Islet of Langerhans (tissue), 1 donor: ENCODE data around the gene IL15RA.
"Not testable (repeated sequence)": the region's sequence is repeated elsewhere in the genome, so short reads cannot be mapped to it uniquely, and the experiment has no call there.

Experiments used
- FAIRE-seq: peaks from one replicate; lab custom pipeline; 2011; peaks lifted over from hg19 to GRCh38; lab: Jason Lieb, UNC

IL15RA gene

GRCh38 chr10:5968681-5969453, 8.5 kb downstream of the IL15RA start:
- no peak for FAIRE-seq

DNA sequence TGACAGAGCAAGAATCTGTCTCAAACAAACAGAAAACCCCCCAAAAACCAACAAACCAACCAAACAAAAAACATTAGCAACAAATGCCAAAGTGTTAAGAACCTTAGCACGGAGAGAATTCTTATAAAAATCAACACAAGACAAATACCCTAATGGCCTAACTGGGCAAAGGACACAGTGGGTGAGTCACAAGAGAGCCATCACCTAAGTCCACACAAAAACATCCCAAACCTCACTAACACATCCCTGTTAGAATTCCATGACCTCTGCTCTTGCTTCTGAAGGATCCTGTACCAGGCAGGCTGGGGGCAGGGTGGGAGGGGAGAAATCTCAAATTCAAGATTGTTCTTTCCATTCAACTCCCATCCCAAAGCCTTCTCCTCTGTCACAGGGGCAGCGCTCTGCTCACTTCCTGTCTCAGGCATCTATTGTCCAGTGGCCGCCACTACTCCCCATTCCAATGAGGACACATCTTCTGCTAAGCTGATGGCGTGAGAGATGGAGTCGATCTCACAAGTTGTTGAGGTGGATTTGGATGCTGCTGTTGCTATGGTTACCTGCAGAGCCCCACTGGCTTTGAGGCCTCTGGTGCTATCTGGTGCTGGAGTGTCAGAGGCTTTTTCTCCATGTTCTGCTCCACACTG, 9.2 kb downstream of the IL15RA start:
- no peak for FAIRE-seq

DNA sequence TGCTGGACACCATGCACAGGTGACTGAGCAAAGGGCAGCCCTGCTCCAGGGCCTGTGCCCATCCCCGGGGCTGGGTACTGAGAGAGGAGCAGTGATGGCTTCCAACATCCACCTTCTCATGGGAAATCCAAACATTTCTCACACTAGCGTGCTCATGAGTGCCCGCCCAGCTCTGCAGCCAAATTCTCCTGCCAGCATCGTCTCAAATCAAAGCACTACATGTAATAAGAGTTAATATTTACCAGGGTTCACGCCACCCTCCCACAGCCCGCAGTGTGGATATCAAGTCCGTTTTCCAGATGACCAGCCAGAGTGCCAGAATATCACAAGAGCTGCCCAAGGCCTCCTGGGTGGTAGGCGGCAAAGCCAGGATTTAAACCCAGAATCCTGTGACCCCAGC, 12.1 kb downstream of the IL15RA start:
- no peak for FAIRE-seq

DNA sequence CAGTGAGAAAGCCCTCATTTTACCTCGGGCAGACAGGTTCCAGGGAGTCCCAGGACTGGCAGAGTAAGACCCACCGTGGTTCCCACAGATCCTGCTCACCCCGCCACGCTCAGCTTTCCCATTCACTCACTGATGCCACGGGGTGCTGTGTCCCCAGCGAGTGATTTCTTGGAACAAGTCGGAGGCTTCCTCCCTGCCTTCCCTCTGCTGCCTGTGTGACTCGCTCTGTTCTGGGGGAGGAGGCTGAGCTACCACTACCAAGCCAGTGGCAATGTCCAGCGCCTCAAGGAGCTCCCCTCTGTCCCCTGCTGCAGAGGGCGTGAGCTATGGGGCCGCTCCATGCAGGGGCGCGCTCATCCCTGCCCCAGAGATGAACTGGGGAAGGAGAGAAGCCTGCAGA, 12.6 kb downstream of the IL15RA start:
- FAIRE-seq = no peak

DNA sequence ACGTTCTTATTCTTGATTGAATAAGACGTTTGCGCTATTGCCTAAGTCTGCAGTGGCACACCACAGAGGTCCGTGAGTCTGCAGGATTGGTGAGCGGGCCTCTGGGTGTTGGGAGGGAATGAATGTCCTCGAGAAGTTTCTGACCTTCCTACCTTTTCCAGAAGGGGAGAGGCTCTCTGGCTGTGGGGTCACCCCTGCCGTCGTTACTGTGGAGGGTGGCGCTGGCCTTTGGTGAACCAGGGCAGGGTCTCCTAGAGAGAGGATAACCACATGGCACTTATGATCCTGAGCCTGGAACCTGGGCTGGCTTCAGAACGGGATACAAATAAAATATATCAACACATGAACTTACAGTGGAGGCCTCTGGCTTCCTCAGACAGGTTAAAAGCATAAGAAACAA, 13.8 kb downstream of the IL15RA start:
- FAIRE-seq = no peak

DNA sequence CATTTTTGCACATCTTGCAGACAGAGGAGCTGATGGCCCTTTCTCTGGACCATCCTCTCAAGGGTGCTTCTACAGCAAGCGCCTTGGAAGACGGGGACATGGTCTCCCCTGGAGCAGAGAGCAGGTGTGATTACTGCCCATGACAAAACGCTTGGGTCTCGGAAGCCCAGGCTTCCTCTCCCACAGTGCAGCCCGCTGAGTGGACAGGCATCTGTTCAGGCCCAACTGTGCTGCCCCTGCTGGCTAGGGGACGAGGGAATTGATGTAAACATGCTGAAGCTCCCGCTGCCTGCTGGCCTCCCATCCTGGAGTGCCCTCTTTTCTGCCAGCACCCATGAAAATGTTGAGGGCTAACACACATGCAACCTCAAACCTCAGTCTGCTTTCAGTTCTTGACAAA, 14.3 kb downstream of the IL15RA start:
- no peak for FAIRE-seq

DNA sequence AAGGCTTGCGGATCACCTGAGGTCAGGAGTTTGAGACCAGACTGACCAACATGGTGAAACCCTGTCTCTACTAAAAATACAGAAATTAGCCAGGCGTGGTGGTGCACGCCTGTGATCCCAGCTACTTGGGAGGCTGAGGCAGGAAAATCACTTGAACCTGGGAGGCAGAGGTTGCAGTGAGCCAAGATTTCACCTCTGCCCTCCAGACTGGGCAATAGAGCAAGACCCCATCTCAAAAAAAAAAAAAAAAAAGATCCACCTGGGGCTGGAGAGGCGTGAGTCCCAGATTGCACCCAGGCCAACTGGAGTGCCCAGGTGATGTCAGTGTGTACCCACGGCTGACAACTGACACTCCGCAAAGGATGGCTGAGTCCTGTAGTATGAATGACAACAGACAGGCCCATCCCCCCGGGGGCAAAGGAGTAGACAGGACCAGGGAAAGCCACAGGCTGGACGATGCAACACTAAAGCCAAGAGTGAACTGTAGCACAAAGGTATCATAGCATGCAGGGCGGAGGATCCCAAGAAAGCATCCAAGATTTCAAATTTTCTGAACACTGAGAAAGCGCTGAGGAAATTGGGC, 14.9 kb downstream of the IL15RA start:
- not testable (repeated sequence) for FAIRE-seq

DNA sequence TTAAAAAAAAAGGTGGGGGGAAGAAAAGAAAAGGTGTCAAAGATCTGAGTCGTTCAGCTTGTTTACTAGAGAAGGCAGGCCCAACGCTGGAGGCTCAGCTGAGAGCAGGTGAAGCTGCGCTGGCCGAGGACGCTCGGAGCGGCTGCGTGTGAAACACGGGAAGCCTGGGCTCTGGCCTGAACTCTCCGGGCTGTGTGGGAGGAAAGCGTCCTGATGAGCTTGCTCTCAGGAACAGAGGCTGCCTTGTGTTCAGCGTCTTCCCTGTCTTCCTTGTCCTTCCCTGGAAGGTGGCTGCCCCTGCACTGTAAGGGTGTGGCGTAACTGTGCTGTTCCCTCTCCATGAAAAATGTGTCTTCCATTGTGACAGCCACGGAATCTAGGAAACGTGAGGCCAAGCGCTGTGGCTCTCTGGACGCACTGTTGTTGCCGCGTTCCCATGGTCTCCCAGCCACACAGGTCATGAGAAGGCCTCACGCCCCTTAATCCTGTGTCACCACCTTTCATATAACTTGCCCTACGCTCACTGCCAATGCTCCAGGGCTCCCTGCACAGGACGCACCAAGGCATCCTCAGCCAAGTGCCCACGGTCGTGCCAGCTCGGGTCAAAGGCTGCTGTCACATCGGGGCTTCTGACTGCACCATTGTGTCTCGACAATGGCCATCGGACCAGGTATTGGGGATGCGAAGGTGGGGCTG, 15.8 kb downstream of the IL15RA start:
- FAIRE-seq = no peak

DNA sequence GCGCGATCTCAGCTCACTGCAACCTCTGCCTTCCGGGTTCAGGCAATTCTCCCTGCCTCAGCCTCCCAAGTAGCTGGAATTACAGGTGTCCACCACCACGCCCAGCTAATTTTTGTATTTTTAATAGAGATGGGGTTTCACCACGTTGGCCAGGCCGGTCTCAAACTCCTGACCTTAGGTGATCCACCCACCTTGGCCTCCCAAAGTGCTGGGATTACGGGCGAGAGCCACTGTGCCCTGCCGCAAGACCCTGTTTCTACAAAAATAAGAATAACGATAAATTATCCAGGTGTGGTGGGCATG, 16.4 kb downstream of the IL15RA start:
- FAIRE-seq = not testable (repeated sequence)

GRCh38 chr10:5960070-5960972, 17.0 kb downstream of the IL15RA start:
- no peak for FAIRE-seq

GRCh38 chr10:5959581-5960069, 17.7 kb downstream of the IL15RA start:
- no peak for FAIRE-seq

- no peak for FAIRE-seq
These were observed 18.2 kb downstream of the IL15RA start for GRCh38 chr10:5959142-5959541.

DNA sequence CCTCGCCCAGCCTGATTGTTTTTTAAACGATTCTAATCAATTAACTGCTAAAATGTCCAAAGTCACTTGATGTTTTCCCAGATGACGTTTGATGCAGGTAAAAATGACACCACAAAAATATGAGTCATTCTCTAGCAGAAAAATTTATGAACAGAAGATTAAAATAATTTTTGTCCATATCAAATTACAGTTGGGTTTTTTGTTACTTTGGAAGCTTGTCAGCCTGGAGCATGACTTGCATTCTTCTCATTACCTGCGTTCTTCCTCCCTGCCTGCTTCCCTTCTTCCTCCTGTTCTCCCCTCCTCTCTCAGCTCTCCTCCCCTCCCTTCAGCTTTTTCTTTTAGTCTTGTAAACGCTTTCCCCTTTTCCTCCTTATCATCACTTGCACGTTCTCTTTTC, 18.7 kb downstream of the IL15RA start:
- no peak for FAIRE-seq

GRCh38 chr10:5958077-5958476, 19.3 kb downstream of the IL15RA start:
- no peak for FAIRE-seq

DNA sequence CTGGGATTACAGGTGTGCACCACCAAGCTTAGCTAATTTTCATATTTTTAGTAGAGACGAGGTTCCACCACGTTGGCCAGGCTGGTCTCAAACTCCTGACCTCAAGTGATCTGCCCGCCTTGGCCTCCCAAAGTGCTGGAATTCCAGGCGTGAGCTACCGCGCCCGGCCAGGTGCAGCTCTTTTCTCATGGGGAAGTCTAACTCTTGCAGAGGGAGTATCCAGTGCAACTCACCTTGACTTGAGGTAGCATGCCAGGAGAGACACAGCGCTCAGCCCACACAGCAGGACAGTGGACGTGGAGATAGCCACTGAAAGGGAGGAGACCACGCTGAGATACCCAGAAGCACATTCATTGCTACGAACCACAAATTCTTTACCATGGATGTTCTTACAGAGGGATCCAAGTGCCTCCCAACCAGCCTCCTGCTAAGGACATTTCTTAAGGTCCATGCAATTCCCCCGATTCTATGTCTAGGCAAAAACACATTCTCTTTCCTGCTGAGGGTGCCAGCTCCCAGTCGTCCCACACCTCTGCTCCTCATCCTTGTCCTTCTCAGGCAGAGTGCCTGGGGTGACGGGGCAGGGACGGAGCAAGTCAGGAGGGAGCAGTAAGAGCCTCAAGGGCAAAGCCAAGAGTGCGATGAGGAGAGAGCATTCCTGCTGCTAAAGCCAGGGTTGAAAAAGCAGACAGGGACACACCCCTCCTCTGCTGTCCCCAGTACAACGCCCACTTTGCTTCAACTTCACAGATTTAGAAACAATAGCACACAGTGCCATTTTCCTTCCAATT, 21.0 kb downstream of the IL15RA start:
- no peak for FAIRE-seq

- no peak for FAIRE-seq
These were observed 23.7 kb downstream of the IL15RA start for GRCh38 chr10:5953676-5954075.

GRCh38 chr10:5952731-5953385, 24.5 kb downstream of the IL15RA start:
- no peak for FAIRE-seq

GRCh38 chr10:5951721-5952407, 25.5 kb downstream of the IL15RA start:
- FAIRE-seq = no peak

DNA sequence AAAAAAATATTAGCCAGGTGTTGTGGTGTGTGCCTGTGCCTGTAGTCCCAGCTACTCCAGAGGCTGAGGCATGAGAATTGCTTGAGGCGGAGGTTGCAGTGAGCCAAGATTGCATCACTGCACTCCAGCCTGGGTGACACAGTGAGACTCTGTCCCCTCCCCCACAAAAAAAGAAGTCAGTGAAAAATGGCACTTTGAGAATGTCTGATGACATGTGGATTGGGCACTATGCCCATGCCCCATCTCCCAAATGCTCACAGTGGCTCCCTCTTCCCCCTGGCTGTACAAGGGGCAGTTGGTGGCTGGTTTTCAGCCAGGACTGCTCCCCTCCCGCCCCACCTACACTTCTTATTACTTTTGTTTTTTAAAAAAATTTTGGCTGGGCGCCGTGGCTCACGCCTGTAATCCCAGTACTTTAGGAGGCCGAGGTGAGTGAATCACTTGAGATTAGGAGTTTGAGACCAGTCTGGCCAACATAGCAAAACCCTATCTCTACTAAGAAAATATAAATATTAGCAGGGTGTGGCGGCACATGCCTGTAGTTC, 26.1 kb downstream of the IL15RA start:
- FAIRE-seq = no peak
